ENCODE measurements around the gene CALN1. TPM values are rescaled to one million over a fixed set of nuclear protein-coding genes. Genes with fewer than 3 reads are reported as not detected.
"Not testable (repeated sequence)": the region's sequence is repeated elsewhere in the genome, so short reads cannot be mapped to it uniquely, and the experiment has no call there.

Gene CALN1
- total RNA-seq, 1 donor from 2014 or later: 1.2 TPM

- no peak for DNase-seq (ENCODE audit: low spot score)
Measured at GRCh38 chr7:71746006-71746405, 666.1 kb downstream of the CALN1 start.

- DNase-seq (ENCODE audit: low spot score): no peak
Measured at GRCh38 chr7:71740174-71740560, 672.0 kb downstream of the CALN1 start.

GRCh38 chr7:71739520-71740173 is 672.5 kb downstream of the CALN1 start:
- DNase-seq (ENCODE audit: low spot score): no peak

GRCh38 chr7:71737931-71738540 is 674.1 kb downstream of the CALN1 start:
- DNase-seq (ENCODE audit: low spot score): not testable (repeated sequence)

GRCh38 chr7:71735961-71736556 is 676.1 kb downstream of the CALN1 start:
- peak; percentile 76 for DNase-seq (ENCODE audit: low spot score)

GRCh38 chr7:71733107-71733870 is 678.8 kb downstream of the CALN1 start:
- DNase-seq (ENCODE audit: low spot score): peak; percentile 73

GRCh38 chr7:71731740-71732139 is 680.4 kb downstream of the CALN1 start:
- DNase-seq (ENCODE audit: low spot score): no peak
